WERI-Rb-1 (cell line): ENCODE data around the gene LENG1.

Experiments used
- DNase-seq: peaks from one replicate; pipeline ENCODE4 v3.0.0-alpha.2; 2020
- H3K27ac ChIP-seq: fragments of 250-450 bp; sonication (Bioruptor Pico); 2 replicates; pipeline ENCODE4 v1.5.1; 2020; ENCODE audit warnings: mild to moderate bottlenecking, moderate library complexity
- H3K27me3 ChIP-seq: fragments of 250-450 bp; sonication (Bioruptor Pico); 2 replicates; pipeline ENCODE4 v1.5.1; 2021; ENCODE audit warnings: mild to moderate bottlenecking, low read depth, moderate library complexity; ENCODE audit not compliant: insufficient read depth, severe bottlenecking
- H3K36me3 ChIP-seq: fragments of 250-450 bp; sonication (Bioruptor Pico); 2 replicates; pipeline ENCODE4 v1.5.1; 2020; ENCODE audit warnings: mild to moderate bottlenecking, moderate library complexity
- H3K4me3 ChIP-seq: 2 replicates; pipeline ENCODE4 v1.5.1; 2011; ENCODE audit warnings: low read depth, mild to moderate bottlenecking, control low read depth, low read length
- H3K9me3 ChIP-seq: fragments of 250-450 bp; sonication (Bioruptor Pico); 2 replicates; pipeline ENCODE4 v1.5.1; 2021; ENCODE audit warnings: mild to moderate bottlenecking, moderate library complexity; ENCODE audit not compliant: severe bottlenecking
- TF ChIP-seq, protein P1 (sequence below): IDR thresholded peaks from 2 replicates; pipeline ENCODE4 v1.5.1; 2011; ENCODE audit warnings: low read depth, mild to moderate bottlenecking, control low read depth, inconsistent platforms, low read length

Gene LENG1

DNA sequence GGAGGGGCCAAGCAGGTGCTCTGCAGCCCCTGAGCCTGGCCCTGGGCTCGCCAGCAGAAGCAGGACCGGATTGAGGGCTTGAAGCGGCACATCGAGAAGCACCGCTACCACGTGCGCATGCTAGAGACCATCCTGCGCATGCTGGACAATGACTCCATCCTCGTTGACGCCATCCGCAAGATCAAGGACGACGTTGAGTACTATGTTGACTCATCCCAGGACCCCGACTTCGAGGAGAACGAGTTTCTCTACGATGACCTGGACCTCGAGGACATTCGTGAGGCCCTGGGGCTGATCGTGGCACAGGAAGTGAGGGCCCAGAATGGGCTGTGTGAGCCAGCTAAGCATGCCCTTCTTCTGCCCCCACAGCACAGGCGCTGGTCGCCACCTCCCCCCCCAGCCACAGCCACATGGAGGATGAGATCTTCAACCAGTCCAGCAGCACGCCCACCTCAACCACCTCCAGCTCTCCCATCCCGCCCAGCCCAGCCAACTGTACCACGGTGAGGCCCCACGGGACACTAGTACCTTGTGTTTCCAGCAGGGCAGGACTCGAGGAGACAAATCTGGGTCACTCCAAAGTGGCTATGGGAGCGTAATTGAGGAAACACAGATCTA lies 13.9 kb downstream of the LENG1 start:
- Histone ChIP-seq H3K27me3 (no peaks in the 10 kb centered on the region), H3K9me3 (no peaks in the 10 kb centered on the region), H3K4me3 (no peak overlapping the region), H3K36me3 (peaks cover 91% of the 10 kb centered on the region), H3K27ac (no peak overlapping the region)
- TF ChIP-seq, protein P1, sequence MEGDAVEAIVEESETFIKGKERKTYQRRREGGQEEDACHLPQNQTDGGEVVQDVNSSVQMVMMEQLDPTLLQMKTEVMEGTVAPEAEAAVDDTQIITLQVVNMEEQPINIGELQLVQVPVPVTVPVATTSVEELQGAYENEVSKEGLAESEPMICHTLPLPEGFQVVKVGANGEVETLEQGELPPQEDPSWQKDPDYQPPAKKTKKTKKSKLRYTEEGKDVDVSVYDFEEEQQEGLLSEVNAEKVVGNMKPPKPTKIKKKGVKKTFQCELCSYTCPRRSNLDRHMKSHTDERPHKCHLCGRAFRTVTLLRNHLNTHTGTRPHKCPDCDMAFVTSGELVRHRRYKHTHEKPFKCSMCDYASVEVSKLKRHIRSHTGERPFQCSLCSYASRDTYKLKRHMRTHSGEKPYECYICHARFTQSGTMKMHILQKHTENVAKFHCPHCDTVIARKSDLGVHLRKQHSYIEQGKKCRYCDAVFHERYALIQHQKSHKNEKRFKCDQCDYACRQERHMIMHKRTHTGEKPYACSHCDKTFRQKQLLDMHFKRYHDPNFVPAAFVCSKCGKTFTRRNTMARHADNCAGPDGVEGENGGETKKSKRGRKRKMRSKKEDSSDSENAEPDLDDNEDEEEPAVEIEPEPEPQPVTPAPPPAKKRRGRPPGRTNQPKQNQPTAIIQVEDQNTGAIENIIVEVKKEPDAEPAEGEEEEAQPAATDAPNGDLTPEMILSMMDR = no peak
- no peak for DNase-seq

DNA sequence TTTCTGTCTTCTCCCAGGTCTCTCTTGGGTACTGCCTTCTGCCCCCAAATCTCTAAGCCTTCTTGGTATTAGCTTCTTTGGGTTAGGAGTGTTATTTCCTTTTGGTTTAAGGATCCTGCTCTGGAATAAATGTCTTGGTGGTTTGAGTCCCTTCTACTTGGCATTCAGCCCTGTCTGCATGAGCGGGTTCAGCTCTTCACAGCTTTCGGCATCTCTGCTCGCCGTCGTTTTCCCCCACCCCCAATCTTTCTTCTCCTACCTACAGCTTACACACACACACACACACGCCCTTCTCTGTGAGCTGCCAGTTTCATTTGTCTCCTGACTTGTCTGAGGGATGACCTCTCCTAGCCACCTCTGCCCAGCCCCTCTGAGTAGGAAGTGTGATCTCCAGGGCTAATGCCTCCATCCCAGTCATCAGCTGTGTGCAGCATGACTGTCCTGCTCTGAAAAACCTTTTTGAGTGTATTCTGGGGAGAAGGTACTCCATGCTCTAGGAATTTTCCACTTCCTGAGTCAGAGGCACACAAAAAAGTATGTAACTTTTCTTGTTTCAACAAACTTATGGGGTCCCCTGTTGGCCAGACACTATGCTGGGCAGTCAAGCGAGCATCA lies 17.2 kb downstream of the LENG1 start:
- peaks cover 87% of the 10 kb centered on the region for H3K36me3 ChIP-seq
- H3K4me3 ChIP-seq = no peak overlapping the region
- no peaks in the 10 kb centered on the region for H3K9me3 ChIP-seq
- no peak overlapping the region for H3K27ac ChIP-seq
- DNase-seq = no peak
- TF ChIP-seq, protein P1 = no peak
- H3K27me3 ChIP-seq = no peaks in the 10 kb centered on the region

- Histone ChIP-seq H3K9me3 (no peaks in the 10 kb centered on the region), H3K27me3 (no peaks in the 10 kb centered on the region), H3K27ac (no peak overlapping the region), H3K4me3 (no peak overlapping the region), H3K36me3 (peaks cover 78% of the 10 kb centered on the region)
- DNase-seq = no peak
- TF ChIP-seq, protein P1 = no peak
These were observed 18.2 kb downstream of the LENG1 start for GRCh38 chr19:54141356-54141755.

DNA sequence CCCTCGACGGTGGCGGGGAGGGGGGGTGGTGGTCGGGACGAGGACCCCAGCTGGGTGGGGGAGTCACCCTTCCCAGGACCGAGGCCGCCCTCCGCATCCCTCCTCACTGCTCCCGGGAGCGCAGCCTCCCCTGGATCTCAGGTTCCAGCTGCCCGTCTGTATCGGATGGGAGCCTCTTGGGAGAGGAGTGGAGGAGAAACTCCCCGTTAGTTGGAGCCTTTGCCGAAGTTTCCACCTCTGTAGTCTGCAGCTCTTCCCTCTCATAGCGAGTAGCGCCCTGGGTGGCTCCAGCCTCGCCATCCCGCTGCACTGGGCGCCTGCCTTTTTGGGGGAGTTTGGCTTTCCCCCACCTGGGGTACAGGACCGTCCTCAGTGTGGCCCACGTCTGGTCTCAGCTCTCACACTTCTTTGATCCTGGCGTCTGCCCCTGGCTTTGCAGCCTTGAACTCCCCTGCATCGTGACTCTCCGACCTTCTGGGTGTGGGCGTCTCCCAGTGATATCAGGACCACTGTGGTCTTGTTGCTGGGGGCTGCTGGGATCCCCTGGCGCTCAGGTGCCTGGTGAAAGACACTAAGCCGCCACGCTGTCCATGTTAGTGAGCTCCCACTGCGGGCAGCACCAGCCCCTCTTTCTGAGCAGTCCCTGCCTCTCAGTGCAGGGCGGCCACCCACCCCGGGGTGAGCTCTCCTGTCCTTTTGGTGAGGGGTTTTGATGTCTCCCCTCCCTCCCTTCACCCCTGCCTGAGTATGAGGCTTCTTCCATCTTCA lies 20.8 kb downstream of the LENG1 start:
- H3K27me3 ChIP-seq = no peaks in the 10 kb centered on the region
- peak overlapping the region; percentile 84 for H3K4me3 ChIP-seq
- H3K27ac ChIP-seq = no peak overlapping the region
- no peak for DNase-seq
- no peaks in the 10 kb centered on the region for H3K9me3 ChIP-seq
- TF ChIP-seq, protein P1 = no peak
- peaks cover 51% of the 10 kb centered on the region for H3K36me3 ChIP-seq

DNA sequence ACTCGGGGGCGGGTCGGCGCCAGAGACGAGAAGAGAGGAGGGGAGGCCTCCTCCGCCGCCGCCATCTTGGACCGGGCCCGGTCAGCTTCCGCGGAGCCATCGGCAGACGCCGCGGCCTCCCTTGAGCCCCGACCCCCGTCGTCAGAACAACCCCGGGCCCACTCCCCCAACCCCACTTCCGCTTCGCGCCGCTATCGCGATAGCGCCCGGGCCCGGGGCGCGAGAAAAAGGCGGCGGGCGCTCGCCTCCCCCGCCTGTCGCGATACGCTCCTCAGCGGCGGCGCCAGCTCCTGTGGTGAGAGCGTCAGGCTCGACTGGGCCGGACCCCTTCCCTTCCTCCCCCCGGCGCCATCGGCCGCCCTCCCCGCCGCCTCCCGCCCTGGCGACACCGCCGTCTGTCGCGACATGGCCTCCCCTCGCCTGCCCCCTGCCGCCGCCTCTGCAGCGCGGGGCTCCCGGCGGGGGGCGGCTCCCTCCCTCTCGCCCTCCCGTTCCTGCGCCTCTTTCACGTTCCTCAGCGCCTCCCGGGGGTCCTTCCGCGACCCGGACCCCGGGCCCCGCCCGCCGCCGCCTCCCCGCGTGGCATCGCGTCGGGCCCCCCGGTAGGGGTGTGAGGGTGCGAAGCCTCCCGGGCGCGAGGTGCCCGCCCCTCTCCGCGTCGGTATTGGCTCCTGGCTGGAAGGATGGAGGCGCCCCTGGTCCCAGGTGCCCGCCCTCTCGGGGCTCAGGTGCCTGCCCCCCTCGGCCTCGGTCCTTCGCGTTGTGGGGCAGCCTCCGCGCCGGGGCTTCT lies 21.6 kb downstream of the LENG1 start, which contains the start of gene CNOT3:
TSS of gene CNOT3 (plus strand) at position 64 of the 790 bp plus-strand sequence. CDS start 5,217 bp downstream, outside the sequence.
- H3K27ac ChIP-seq = peak within 1 kb of the TSS; percentile 95
- no peaks in the 10 kb centered on the region for H3K9me3 ChIP-seq
- peaks cover 46% of the 10 kb centered on the region for H3K36me3 ChIP-seq
- no peak for DNase-seq
- TF ChIP-seq, protein P1 = no peak
- peak within 1 kb of the TSS; percentile 84 for H3K4me3 ChIP-seq
- no peaks in the 10 kb centered on the region for H3K27me3 ChIP-seq
